HS-5 (cell line): ENCODE data around the gene CREG2.

ENCODE experiments used
- DNase-seq: peaks from one replicate; pipeline ENCODE4 v3.0.0-alpha.2; 2012; ENCODE audit warnings: low read depth

Gene CREG2, protein sequence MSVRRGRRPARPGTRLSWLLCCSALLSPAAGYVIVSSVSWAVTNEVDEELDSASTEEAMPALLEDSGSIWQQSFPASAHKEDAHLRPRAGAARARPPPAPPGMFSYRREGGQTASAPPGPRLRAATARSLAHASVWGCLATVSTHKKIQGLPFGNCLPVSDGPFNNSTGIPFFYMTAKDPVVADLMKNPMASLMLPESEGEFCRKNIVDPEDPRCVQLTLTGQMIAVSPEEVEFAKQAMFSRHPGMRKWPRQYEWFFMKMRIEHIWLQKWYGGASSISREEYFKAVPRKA

DNA sequence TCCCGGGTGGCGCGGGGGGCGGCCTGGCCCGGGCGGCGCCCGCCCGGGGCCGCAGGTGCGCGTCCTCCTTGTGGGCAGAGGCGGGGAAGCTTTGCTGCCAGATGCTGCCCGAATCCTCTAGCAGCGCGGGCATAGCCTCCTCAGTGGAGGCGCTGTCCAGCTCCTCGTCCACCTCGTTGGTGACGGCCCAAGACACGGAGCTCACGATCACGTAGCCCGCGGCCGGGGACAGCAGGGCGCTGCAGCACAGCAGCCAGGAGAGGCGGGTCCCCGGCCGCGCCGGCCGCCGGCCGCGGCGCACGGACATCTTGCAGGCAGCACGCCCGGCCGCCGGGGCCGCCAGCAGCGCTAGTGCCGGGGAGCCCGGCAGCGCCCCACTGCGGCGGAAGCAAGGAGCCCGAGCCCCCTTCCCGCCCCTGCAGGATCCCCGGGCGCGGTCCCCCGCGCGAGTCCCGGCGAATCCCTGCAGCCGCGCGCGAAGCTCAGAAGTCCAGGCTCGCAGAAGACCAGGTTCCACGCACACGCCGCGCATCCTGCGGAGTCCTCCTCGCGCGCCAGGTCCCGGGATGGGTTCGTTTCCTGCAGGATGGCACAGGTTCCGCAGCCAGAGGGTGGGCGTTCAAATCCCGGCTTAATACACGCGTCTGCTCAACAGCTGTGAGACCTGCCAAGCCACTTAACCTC, at the start of gene CREG2:
TSS of gene CREG2 (minus strand) at position 353 of the 684 bp plus-strand sequence. CDS start at position 307, 46 bp downstream.
- DNase-seq, result no peak

DNA sequence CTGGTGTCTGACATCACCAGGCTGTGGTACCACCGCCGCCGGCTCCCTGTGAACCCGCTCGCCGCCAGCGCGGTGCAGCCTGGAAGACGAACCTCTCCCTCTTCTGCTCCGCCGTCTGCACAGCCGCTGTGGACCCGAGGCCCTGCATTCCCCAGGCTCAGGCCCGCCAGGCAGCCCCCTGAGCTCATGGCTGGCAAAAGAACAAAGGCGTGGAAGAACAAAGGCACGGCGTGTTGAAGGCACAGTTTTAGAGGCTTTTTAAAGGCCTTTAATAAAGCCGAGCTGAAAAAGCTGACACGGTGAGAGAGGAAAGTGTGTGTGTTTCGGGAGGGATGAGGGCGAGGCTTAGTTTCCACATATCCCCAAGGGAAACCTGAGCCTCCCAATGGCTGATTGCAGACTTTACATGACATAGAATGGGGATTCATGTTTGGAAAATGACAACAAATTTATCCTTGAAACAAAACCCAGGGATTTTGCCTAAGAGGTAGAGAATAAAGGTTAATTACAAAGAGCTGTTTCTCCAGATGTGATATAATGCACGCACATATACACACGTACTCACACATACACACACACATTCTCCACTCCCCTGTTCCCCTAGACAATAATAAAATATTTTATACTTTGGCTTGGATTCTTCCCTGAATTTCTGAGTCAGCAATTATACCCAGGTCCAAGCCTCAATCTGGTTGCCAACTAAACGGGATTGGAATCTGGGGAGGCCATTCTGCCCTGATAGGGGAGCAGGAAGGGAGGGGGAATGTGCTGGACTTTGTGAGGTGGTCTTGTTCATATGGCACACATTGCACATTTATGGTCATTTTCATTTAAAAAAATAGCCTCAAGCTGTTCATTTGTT, 47.9 kb upstream of the CREG2 start:
- DNase-seq, result peak; percentile 51

DNA sequence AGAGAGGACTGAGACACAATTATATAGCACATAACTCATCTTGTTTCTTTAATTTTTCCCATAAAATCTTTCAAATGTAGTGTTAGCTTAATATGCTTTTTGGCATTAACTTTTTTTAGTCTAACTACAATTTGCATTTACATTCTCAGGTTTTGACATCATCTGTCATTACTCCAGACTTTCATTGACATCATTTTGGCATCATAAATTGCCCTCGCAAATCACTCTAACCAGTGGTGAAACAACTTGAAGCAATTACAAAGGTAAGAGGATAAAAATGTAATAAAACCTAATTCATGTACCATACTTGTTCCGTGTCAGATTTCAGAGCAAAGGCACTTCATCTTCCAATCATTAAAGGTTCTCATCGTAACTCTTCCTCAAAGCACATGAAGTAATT, 46.2 kb upstream of the CREG2 start:
- DNase-seq, result no peak

DNA sequence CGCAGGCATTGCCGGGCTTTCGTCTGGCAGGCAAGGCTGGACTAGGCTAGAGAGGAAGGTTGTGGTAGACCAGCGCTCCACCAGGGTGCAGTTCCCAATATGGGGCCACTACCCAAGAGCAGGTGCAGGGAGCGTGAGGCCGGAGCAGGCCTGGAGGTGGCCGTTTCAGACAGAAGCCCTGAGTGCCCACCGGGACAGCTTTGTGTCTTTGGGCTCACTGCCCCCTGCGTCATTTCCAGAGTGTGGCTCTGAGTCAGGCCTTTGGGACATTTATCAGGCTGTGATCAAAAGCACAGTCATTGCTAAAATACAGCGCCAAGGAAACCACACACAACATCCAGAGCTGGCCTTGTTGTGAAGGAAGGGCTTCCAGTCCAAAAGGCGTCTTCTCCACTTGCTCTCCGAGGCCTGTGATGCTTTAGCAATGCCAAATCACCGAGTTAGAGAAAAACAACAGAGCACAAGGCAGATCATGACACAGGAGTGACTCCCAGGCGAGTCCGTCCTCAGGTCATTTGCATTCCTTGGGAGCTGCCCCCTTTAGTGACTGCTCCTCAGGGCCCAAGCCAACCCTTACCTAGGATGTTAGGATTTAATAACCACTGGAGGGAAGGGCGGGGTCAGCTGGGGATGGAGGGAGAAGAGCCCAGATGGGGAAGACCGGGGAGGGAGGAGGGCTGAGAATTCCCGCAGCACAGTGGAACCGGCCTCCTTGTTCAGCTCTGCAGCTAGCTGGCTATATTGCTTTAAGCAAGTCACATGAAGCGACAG, 45.3 kb upstream of the CREG2 start:
- no peak for DNase-seq

DNA sequence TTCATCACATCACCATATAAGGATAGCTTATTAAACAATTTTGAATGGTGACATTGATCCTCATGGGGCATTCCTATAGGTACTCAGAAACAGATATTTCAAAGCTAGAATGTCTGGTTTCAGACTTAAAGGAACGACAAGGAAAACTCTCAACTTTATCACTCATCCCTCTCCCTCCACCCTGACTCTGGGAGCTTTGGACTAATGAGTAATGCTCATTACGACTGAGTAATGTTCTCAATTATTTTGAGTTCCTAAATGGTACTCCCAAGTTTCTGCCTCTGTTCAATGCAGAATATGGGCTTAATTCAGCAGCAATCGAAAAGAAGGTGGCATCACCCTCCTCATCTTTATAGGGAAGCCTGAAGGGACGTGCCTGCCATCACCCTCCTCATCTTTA, 44.2 kb upstream of the CREG2 start:
- no peak for DNase-seq

DNA sequence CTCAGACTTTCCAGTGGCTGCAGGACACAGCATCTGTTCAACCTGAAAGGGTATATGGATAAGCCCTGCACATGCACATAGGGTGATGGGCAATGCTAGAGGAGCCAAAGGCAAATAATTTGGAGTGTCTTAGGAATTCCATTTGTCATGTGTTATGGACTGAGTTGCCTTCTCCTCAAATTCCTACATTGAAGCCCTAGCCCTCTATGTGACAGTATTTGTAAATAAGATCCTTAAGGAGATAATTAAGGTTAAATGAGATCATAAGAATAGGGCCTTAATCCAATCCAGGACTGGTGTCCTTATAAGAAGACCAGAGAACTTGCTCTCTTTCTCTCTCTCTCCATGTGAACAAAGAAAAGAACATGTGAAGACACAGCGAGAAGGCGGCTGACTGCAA, 42.9 kb upstream of the CREG2 start:
- no peak for DNase-seq

DNA sequence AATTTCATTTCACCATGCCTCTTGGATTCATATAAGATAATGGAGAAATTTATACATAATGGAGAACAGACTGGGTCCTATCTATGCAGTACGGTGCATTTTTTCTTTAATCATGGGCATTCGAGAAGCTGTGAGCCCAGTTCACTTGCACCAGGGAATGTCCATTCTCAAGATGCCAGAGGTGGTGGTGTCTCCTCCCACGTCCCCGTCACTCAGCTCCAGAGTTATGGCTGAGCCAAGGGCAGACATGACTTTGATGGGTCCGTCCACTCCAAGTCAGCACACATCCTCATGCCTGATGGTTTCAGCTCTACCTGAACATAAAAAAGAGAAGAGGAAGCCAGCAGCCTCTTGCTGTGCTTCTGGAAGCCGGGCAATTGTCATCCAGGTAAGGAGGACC, 42.1 kb upstream of the CREG2 start:
- DNase-seq, result no peak

DNA sequence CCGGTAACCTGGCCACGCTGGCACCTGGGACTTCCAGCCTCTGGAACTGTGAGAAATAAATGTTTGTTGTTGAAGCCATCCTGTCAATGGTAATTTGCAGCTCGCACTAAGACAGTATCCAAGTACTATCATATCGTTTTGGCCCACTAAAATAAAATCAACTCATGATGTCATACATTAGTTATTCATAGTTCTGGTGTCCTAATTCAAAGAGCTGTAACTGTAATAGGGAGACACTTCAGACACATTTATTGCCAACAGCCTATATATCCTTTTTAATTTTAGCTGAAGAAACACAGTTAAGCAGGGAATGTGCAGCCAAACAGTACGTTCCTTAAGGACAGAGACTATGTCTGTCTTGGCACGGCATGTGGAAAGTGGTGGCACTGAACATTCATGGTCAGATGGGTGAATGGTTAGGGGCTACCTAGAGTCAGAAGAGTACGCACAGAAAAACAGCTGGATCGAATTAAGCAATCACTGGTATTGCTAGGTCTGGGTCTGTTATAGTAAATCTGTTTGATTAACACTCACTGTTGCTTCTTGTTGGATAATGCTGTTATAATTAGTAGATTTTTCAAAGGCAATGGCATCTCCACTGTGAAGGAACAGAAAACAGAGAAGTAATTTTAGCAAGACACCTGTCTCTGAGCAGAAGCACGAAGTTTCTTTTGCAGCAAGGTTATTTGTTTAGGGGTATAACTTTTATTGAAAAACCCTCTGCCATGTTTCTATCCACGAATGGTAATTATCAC, 41.3 kb upstream of the CREG2 start:
- no peak for DNase-seq

DNA sequence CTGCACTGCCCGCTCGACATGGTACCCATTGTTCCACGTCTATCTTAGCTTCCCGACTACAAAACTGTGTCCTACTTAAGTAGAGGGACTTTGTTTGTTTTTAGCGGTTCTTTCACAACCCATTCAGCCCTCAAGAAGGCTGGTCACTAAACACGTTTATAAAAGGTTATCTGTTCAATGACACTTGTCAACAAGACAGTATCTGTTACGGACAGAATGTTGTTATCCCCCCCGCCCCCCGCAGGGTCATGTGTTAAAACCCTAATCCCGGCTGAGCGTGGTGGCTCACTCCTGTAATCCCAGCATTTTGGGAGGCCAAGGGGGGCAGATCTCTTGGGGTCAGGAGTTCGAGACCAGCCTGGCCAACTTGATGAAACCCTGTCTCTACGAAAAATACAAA, 40.4 kb upstream of the CREG2 start:
- DNase-seq, result no peak

DNA sequence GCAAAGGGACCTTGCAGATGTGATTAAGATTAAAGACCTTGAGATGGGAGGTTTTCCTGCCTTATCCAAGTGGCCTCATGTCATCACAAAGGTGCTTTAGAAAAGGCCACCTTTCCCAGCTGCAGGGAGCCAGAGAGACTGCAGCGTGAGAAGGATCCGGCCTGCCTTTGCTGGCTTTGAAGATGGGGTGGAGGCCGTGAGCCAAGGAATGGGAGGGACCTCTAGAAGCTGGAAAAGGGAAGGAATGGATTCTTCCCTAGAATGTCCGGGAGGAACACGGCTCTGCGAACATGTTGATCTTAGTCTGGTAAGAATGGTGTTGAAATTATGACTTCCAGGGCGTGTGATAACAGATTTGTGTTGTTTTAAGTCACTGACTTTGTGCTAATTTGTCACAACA, 39.9 kb upstream of the CREG2 start:
- DNase-seq, result no peak

DNA sequence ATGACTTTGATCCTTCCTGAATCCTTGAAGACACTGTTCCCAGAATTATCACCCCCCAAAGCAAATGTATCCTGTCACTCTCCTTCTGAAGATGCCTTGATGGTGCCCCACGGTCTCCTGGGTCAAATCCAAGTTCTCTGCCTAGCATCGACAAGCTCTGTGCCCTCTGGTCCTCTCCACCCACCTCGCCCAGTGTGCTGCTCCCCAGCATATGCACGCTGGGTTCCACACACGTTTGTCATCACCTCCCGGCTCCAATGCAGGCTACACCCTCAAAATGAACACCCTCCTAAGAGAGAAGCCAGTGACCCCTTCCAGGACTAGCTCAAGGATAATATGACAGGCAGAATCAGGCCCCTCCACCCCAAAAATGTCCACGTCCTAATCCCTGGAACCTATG, 39.5 kb upstream of the CREG2 start:
- no peak for DNase-seq

DNA sequence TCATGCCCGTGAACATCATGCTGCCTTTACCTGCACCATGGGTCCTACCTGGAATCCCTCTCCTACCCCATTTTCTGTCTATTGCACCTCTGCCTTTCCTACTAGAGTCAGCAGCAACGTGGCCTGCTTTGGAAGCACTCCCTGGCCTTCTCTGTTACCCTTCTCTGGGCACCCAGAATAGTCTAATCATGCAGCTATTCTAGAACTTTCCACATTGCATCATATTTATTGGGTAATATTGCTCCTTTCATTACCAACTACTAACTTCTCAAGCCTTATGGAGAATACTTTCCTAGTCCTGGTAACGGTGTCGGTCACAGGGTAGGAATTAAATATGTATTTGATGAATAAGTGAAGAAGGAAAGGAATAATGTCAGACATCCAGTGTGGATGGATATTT, 33.3 kb upstream of the CREG2 start:
- DNase-seq, result no peak

DNA sequence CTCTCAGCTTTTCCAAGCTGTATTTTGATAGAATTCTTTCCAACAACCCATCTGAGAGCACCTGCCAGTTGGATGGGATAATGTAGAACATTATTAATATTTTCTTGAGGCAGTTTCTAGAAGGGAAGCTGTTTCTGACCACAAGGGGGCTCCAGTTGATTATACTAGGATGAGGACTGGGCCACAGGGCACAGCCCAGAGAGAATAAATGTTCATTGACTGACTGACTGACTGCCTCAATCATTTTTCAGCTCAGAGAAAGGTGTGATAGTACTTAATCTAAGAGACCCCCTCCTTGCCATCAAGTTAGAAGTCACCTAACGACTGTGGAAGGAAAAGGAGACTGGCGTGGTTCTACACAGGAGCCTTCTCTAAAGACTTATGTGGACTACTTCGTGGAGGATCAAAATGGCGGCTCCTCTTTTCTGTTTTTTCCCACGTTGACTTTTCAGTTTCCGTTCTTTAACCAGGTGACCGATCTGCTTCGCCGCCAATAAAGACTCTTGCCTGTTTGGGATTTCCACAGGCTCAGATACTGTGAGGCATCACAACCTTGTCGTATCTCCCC, 31.9 kb upstream of the CREG2 start:
- DNase-seq, result no peak

DNA sequence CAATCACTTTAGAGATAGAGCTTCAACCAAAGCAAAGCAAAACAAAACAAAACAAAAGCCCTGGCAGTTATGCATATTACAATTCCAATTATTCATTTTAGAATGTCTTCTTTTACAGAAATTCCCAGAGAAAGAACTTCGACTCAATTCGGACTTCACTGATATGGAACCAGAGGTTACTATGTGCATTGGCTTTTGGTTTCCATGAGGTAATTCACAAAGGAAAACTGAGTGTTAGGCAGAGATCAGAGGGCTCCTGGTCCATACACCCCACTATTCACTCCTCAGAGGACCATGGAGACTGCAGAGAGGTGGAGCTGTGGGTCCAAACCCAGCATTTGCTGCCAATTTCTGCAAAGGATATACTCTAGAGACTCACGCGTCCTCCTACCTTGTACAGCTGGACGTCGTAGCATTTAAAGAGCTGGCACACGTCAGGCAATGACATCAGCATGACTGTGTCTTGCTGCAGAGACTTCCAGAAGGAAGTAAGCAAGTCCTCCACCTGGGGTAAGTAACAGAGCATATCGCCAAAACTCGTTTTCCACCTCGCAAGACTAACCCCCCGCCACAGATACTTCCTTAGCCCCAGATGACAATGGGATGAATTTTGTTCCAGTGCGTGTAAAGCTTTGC, 31.3 kb upstream of the CREG2 start:
- DNase-seq, result no peak

DNA sequence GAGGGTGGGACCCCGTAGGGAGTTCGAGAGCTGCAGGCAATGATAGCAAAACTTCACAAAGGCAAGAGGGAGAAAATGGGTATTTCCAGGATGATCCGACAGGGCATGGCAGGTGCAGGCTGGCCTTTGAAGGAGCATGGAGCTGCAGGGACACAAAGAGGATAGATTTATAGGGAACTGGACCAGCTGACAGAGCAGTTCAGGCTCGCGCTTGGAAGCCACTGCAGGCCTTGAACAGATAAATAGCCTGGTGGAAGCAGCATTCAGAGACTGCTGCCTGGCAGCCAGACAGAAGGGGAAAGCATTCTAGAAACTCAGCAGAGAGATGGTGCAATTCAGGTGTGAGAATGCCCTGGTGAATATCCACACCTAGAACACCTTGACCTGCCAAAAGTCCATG, 29.3 kb upstream of the CREG2 start:
- no peak for DNase-seq

DNA sequence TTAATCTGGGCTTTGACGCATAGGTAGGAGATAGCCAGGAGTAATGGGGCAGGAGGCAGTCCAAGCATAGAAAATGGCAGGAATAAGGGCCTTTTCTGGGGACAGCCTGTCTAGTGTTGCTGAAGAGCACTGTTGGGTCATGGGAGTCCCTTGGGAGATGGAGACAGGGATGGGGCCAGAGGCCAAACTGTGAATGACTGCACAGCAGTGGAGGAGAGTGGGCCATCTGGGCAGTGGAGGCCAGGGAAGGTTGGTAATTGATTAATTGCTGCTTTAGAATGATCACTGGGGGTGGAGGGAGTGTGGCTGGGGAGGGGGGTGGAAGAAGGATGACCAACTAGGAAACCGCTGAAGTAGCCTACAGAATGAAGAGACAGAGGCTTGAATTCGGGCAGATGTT, 28.6 kb upstream of the CREG2 start:
- no peak for DNase-seq

DNA sequence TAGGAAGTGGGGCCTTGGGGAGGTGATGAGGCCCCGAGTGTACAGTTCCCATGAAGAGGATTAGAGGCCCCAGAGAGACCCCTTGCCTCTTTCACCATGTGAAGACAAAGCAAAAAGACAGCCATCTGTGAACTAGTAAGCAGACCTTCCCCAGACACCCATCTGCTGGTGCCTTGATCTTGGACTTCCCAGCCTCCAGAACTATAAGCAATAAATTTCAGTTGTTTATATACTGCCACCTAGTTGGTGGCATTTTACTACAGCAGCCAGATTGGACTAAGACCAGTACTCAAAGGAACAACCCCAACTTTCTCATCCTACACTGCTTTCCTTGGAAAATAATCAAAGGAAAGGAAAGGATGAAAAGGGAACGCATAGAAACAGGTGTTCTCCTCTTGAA, 27.9 kb upstream of the CREG2 start:
- no peak for DNase-seq

DNA sequence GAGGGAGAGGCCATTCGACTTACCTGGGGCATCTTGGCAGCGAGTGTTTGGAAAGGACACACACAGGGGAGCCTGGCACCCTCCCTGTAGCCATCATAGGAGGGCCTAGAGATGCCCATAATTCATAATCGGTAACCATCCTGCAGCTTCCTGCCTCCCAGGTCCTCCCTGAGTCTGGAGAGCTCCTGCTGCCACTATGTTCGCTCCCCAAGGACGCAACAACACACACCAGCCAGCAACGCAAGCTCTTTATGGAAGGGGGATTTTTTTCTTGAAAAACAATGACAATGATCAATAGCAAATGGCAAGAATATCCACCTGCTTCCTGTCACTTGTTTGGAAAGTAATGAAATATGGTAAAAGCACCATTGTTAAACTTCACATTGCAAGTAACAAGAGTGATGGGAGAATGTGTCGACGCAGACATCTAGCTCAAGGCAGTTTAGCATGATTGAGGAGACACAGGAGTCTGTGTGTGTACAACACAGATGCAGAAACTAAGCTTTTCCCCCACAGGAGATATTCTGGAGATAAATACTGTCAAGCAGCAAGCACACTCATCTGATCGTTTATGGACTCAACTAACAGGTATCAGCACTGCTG, 24.9 kb upstream of the CREG2 start:
- DNase-seq, result no peak

DNA sequence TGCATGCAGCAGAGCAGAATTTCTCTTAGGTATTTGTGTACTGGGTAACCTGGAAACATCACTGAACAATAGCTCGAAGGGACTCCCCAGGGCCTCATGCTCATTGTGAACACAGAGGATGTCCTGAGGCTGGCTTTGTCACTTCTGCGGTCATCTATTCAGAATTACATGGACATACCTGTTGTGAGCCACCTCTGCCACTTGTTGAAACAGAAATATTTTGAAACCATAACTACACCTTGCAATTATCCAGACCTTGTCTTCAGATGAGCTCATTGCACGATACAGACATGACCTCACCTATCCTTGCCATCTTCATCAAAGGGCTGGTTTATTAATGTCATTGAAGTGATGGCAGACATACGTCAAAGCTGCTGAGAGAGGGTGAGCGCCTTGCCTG, 23.4 kb upstream of the CREG2 start:
- DNase-seq, result no peak

DNA sequence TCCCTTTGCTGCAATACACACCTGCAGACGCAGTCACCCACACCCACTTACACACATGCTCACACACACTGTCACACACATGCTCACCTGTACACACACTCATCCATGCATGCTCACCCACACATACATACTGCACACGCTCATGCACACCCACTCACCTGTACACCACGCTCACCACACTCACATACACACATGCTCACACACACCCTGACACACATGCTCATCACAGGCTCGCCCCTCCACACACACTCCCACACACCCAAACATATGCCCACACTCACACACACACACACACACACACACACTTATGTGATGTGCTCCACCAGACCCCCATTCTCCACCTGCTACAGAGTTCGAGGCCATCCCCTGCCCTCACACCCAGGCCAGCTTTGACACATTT, 22.8 kb upstream of the CREG2 start:
- no peak for DNase-seq
